HepG2 (cell line): ENCODE data around the gene ATP23. TPM values are rescaled to one million over a fixed set of nuclear protein-coding genes. Genes with fewer than 3 reads are reported as not detected.

Experiments
- BHLHE40 ChIP-seq: IDR thresholded peaks from 2 replicates; pipeline ENCODE4 v1.6.1; 2011; ENCODE audit warnings: low read length, improper control_type of control experiment
- EZH2 ChIP-seq: conservative IDR thresholded peaks from 2 replicates; pipeline ENCODE4 v1.6.1; 2012; ENCODE audit warnings: mild to moderate bottlenecking, low read depth, low read length, moderate library complexity
- GABPB1 ChIP-seq: IDR thresholded peaks from 2 replicates; pipeline ENCODE4 v1.6.1; 2016; ENCODE audit warnings: mild to moderate bottlenecking, missing genetic modification reagents, moderate library complexity, missing compliant biosample characterization
- HHEX ChIP-seq: IDR thresholded peaks from 2 replicates; pipeline ENCODE4 v1.6.1; 2016; ENCODE audit warnings: control low read depth
- HMG20B ChIP-seq: conservative IDR thresholded peaks from 2 replicates; pipeline ENCODE4 v1.6.1; 2016; ENCODE audit warnings: missing genetic modification reagents, missing compliant biosample characterization
- MED1 ChIP-seq: sonication (generic); formaldehyde crosslinking; IDR thresholded peaks from 2 replicates; pipeline ENCODE4 v1.4.0; 2020; ENCODE audit warnings: missing genetic modification reagents
- NFE2L2 ChIP-seq: fragments of 150-350 bp; IDR thresholded peaks from 2 replicates; pipeline ENCODE4 v1.6.1; 2014; ENCODE audit warnings: low read length
- PATZ1 ChIP-seq: sonication (generic); formaldehyde crosslinking; IDR thresholded peaks from 2 replicates; pipeline ENCODE4 v1.4.0; 2020; ENCODE audit warnings: missing genetic modification reagents
- PBX3 ChIP-seq: sonication (generic); formaldehyde crosslinking; IDR thresholded peaks from 2 replicates; pipeline ENCODE4 v1.8.1; 2023; ENCODE audit warnings: missing genetic modification reagents, inconsistent platforms, borderline replicate concordance
- PTBP1 ChIP-seq: fragments of 200-400 bp; formaldehyde crosslinking; IDR thresholded peaks from 2 replicates; pipeline ENCODE4 v1.6.1; 2018; ENCODE audit warnings: low read length, low read depth; ENCODE audit not compliant: poor library complexity, severe bottlenecking
- RELA ChIP-seq: sonication (generic); formaldehyde crosslinking; IDR thresholded peaks from 2 replicates; pipeline ENCODE4 v1.4.0; 2020; ENCODE audit warnings: missing genetic modification reagents
- RNF2 ChIP-seq: fragments of 450-650 bp; conservative IDR thresholded peaks from 2 replicates; pipeline ENCODE4 v1.6.1; 2016; ENCODE audit warnings: low read depth
- SMAD9 ChIP-seq: sonication (generic); formaldehyde crosslinking; IDR thresholded peaks from 2 replicates; pipeline ENCODE4 v1.5.1; 2020; ENCODE audit warnings: mild to moderate bottlenecking, missing genetic modification reagents
- THYN1 ChIP-seq: sonication (generic); formaldehyde crosslinking; IDR thresholded peaks from 2 replicates; pipeline ENCODE4 v1.8.1; 2023; ENCODE audit warnings: low read depth, mild to moderate bottlenecking, moderate library complexity, missing genetic modification reagents, borderline replicate concordance
- ZC3H13 ChIP-seq: sonication (generic); formaldehyde crosslinking; IDR thresholded peaks from 2 replicates; pipeline ENCODE4 v1.8.1; 2023; ENCODE audit warnings: mild to moderate bottlenecking, missing genetic modification reagents, moderate library complexity
- ZNF331 ChIP-seq: sonication (generic); formaldehyde crosslinking; IDR thresholded peaks from 2 replicates; pipeline ENCODE4 v1.4.0; 2020; ENCODE audit warnings: missing genetic modification reagents
- ZNF362 ChIP-seq: sonication (generic); formaldehyde crosslinking; IDR thresholded peaks from 2 replicates; pipeline ENCODE4 v1.4.0; 2020; ENCODE audit warnings: missing genetic modification reagents, mild to moderate bottlenecking, borderline replicate concordance
- ZNF512B ChIP-seq: sonication (generic); formaldehyde crosslinking; IDR thresholded peaks from 2 replicates; pipeline ENCODE4 v1.5.1; 2020; ENCODE audit warnings: missing genetic modification reagents, mild to moderate bottlenecking, borderline replicate concordance
- ZNF569 ChIP-seq: sonication (generic); formaldehyde crosslinking; IDR thresholded peaks from 2 replicates; pipeline ENCODE4 v1.5.0; 2020; ENCODE audit warnings: mild to moderate bottlenecking, missing genetic modification reagents, moderate library complexity, borderline replicate concordance
- ZNF713 ChIP-seq: sonication (generic); formaldehyde crosslinking; IDR thresholded peaks from 2 replicates; pipeline ENCODE4 v1.4.0; 2020; ENCODE audit warnings: mild to moderate bottlenecking, missing genetic modification reagents
- polyA plus RNA-seq, 8 experiments: library from polyadenylated mRNA; depleted of rRNA in 3 of 8; stranded (reverse) in 7 of 8; unstranded in 1 of 8; fragments of >200 nt; fragmentation: Illumina TruSeq in 4 of 8; extraction: Trizol in 4 of 8; gene quantifications; 2 replicates each; pipeline versions ENCODE4 v1.2.1 to v1.2.3, GENCODE V29; 2011 to 2016; ENCODE audit warnings: low read depth in 4 of 8, missing spikeins in 1 of 8, mixed read lengths in 1 of 8; ENCODE audit not compliant: insufficient read depth in 1 of 8
- total RNA-seq, 5 experiments: library from RNA; depleted of rRNA; stranded (reverse); fragments of >200 nt; fragmentation: Illumina TruSeq; extraction: Trizol; gene quantifications; 2 replicates each; pipeline ENCODE4 v1.2.3, GENCODE V29; 2016; ENCODE audit warnings: low read depth in 1 of 5

Gene ATP23
- total and polyA plus RNA-seq, 2 of the 13 experiments (the other 11 are each of a cell fraction or from before 2014, with no cell fraction given), result 12.1 to 14.7 TPM

GRCh38 chr12:57904848-57905811 lies 36.2 kb upstream of the ATP23 start (continued):
- TF ChIP-seq ZNF512B (CRISPR knock-in tag), result no peak
- TF ChIP-seq ZNF331 (CRISPR knock-in tag), result peak; percentile 78
- TF ChIP-seq PBX3, result no peak
- TF ChIP-seq PTBP1, result no peak
- TF ChIP-seq RNF2, result no peak
- no peak for TF ChIP-seq ZNF713 (CRISPR knock-in tag)
- no peak; the same call in 1 of the 2 replicates for TF ChIP-seq RELA
- TF ChIP-seq MED1 (CRISPR knock-in tag), result peak; percentile 32; the same call in 1 of the 2 replicates
- no peak for TF ChIP-seq ZC3H13 (CRISPR knock-in tag)
- TF ChIP-seq BHLHE40, result peak; percentile 93
- TF ChIP-seq ZNF362 (CRISPR knock-in tag), result peak; percentile 77; the same call in 1 of the 2 replicates
- TF ChIP-seq EZH2, result no peak
- TF ChIP-seq THYN1 (CRISPR knock-in tag), result no peak
- no peak for TF ChIP-seq GABPB1 (CRISPR knock-in tag)
- peak; percentile 47; the same call in 1 of the 2 replicates for TF ChIP-seq PATZ1 (CRISPR knock-in tag)
- no peak for TF ChIP-seq HMG20B
- TF ChIP-seq HHEX (CRISPR knock-in tag), result no peak
- no peak for TF ChIP-seq ZNF569
- TF ChIP-seq SMAD9 (CRISPR knock-in tag), result no peak
- no peak for TF ChIP-seq NFE2L2
